ENCODE data around the gene WASHC3.

GRCh38 chr12:101997102-101997501 lies 64.7 kb downstream of the WASHC3 start:
- TF ChIP-seq ZC3H10 (CRISPR knock-in tag; IDR thresholded peaks at IDR 0.05): no peak
- no peak for TF ChIP-seq ARNTL (CRISPR knock-in tag; IDR thresholded peaks at IDR 0.05; ENCODE audit: borderline replicate concordance, low read depth)
- no peak for TF ChIP-seq ZFP30 (CRISPR knock-in tag; IDR thresholded peaks at IDR 0.05)
